AG04450 (cell line): Measurements from ENCODE around the gene ADAMTS17. TPM values are rescaled to one million over a fixed set of nuclear protein-coding genes. Genes with fewer than 3 reads are reported as not detected.

Experiments used
- CTCF ChIA-PET: fragments of 300-600, 350-600 bp; formaldehyde crosslinking; extraction: SDS; loops from one replicate; lab custom pipeline; 2022; ENCODE audit warnings: antibody characterized with exemption, inconsistent platforms; lab: Charles Lee
- POLR2A ChIA-PET: fragments of 350-600 bp; formaldehyde crosslinking; extraction: SDS; loops from one replicate; lab custom pipeline; 2021; ENCODE audit warnings: antibody characterized with exemption, inconsistent platforms; lab: Yijun Ruan, JAX
- DNase-seq: peaks from one replicate; pipeline ENCODE4 v3.0.0-alpha.2; 2011; ENCODE audit warnings: low read depth, low spot score
- H3K27ac ChIP-seq: one replicate; pipeline ENCODE4 v1.5.1; 2012; ENCODE audit warnings: low read depth, low read length, control low read depth
- H3K27me3 ChIP-seq: one replicate; pipeline ENCODE4 v1.6.0; 2012; ENCODE audit warnings: low read length; ENCODE audit not compliant: control insufficient read depth, insufficient read depth
- H3K4me3 ChIP-seq: 2 replicates; pipeline ENCODE4 v1.5.1; 2011; ENCODE audit warnings: mild to moderate bottlenecking, low read depth, low read length, control low read depth
- H3K9me3 ChIP-seq: 2 replicates; pipeline ENCODE4 v1.5.1; 2012; ENCODE audit warnings: low read length; ENCODE audit not compliant: control insufficient read depth, insufficient read depth
- CTCF ChIP-seq: IDR thresholded peaks from 2 replicates; pipeline ENCODE4 v1.5.1; 2011; ENCODE audit warnings: low read depth, low read length, control low read depth, inconsistent platforms
- polyA plus RNA-seq: library from polyadenylated mRNA; depleted of rRNA; stranded (reverse); fragments of >200 nt; gene quantifications from 2 replicates; pipeline ENCODE4 v1.2.3, GENCODE V29; 2011

The ADAMTS17 gene
- polyA plus RNA-seq, 1 experiment, result 0.06 TPM

DNA sequence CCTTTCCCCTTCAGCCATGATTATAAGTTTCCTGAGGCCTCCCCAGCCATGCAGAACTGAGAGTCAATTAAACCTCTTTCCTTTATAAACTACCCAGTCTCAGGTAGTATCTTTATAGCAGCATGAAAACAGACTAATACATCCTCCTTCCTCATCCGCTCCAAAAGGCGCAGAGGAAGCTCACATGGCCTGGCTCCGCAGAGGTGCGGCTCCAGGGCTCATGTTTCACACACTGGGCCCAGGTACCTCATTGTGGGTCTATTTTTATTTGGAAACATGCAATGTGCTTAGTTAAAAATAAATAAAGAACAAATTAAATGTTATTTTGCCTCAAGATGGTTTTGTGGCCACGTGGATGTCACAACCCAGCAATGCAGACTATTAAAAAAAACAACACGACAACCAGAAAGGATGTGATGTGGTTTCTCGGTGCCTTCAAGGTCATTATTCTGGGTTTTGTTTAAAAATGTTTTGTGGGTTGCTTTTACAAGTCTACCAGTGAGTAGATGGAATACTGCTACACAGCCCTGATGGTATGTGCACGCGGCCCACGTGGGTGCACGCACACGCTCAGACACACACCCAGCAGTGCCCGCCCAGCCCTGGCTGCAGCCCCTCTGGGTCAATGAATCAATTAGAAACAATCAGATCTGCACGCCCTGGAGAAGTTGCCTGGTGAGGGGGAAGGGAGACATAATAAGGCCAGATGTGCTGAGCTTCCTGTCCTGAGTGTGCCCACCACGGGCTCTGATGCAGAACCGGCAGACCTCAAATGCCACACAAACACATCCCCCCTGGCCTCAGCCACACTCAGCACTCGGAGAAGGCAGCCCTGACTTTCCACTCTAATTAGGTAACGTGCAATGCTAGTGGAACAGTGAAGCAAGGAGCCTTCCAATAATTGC lies 140.1 kb downstream of the ADAMTS17 start:
- ChIA-PET CTCF (no interaction called here), POLR2A (no interaction called here)
- H3K27ac ChIP-seq, result no peak overlapping the region
- peaks cover 55% of the 10 kb centered on the region for H3K9me3 ChIP-seq
- H3K4me3 ChIP-seq, result no peak overlapping the region
- no peaks in the 10 kb centered on the region for H3K27me3 ChIP-seq
- no peak for DNase-seq
- no peak for TF ChIP-seq CTCF

GRCh38 chr15:100200287-100200880 lies 141.4 kb downstream of the ADAMTS17 start:
- H3K27me3 ChIP-seq, result no peaks in the 10 kb centered on the region
- DNase-seq, result no peak
- no peak overlapping the region for H3K27ac ChIP-seq
- ChIA-PET CTCF (no interaction called here), POLR2A (interaction anchor here (0.6 kb wide), 1 partner anchor 56 kb away, joined by 3 read pairs; no protein-coding TSS in a partner anchor)
- H3K9me3 ChIP-seq, result peaks cover 46% of the 10 kb centered on the region
- TF ChIP-seq CTCF, result no peak
- no peak overlapping the region for H3K4me3 ChIP-seq

DNA sequence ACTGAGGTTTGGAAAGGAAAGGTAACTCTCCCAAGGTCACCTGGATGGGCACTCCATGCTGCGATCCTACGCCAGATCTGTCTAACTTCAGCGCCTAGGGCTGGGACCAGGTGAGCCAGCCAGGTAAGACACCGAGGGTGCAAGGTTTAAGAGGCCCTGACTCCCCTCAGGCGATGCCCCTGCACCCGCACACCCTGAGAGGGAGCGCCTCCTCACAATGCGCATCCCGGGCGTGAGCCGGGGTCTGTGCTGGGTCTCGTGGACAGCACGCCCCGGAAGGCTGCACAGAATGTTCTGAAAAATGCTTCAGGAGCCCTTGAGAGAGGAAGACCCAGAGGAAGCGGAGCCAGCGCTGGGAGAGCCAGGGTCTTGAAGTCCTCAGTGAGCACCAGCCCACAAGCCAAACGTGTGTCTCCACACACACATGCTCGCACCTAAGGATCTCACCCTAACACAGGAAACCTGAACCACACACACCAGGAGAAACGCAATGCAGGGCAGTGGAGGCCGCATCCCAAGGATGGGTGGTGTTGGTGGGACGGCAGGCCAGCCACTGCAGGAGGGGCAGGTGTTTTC lies 142.0 kb downstream of the ADAMTS17 start:
- no peak for TF ChIP-seq CTCF
- Histone ChIP-seq H3K9me3 (peaks cover 45% of the 10 kb centered on the region), H3K27me3 (no peaks in the 10 kb centered on the region), H3K27ac (no peak overlapping the region), H3K4me3 (no peak overlapping the region)
- CTCF ChIA-PET, result no interaction called here
- POLR2A ChIA-PET, result interaction anchor here (0.6 kb wide), 1 partner anchor 56 kb away, joined by 3 read pairs; no protein-coding TSS in a partner anchor
- DNase-seq, result no peak

- TF ChIP-seq CTCF, result no peak
- POLR2A ChIA-PET, result no interaction called here
- H3K27me3 ChIP-seq, result no peaks in the 10 kb centered on the region
- peaks cover 54% of the 10 kb centered on the region for H3K9me3 ChIP-seq
- no peak for DNase-seq
- no peak overlapping the region for H3K27ac ChIP-seq
- H3K4me3 ChIP-seq, result no peak overlapping the region
- CTCF ChIA-PET, result interaction anchor here (0.5 kb wide), 1 partner anchor 375 kb away, joined by 3 read pairs; no protein-coding TSS in a partner anchor
Observed at GRCh38 chr15:100198442-100198841, 143.3 kb downstream of the ADAMTS17 start.
